ENCODE results near the gene RTN4R. TPM values are rescaled to one million over a fixed set of nuclear protein-coding genes. Genes with fewer than 3 reads are reported as not detected.

RTN4R gene
- polyA plus RNA-seq, 4 donors = 2.9 to 25.7 (median 4.4) TPM

- Histone ChIP-seq H3K36me3 (ENCODE audit: control insufficient read depth in 3 of 3, insufficient read depth in 2 of 3, low read depth in 1 of 3, low read length in 3 of 3) (peaks cover 0 to 12% (median 0%) of the 10 kb centered on the region in 3 donors), H3K27ac (ENCODE audit: low read depth in 1 of 3, low read length in 2 of 3) (no peak overlapping the region), H3K27me3 (ENCODE audit: control insufficient read depth in 3 of 3, insufficient read depth in 3 of 3, low read length in 3 of 3) (no peaks in the 10 kb centered on the region), H3K4me3 (ENCODE audit: low read depth in 1 of 3, low read length in 3 of 3) (no peak overlapping the region), H3K4me1 (ENCODE audit: control insufficient read depth in 3 of 3, insufficient read depth in 2 of 3, low read depth in 1 of 3, low read length in 2 of 3) (peaks cover 0 to 11% (median 6%) of the 10 kb centered on the region in 3 donors), H3K9me3 (ENCODE audit: control insufficient read depth in 2 of 2, insufficient read depth in 1 of 2, low read depth in 1 of 2, low read length in 1 of 2) (no peaks in the 10 kb centered on the region)
- 76 to 83% (median 76%) methylated on average over 33 of the region's 33 CpGs for WGBS, 3 donors
- FAIRE-seq = no peak
- no peak for DNase-seq
Observed at GRCh38 chr22:20213833-20214708, 54.0 kb downstream of the RTN4R start.

- 59 to 79% (median 68%) methylated on average over 26 to 27 of the region's 27 CpGs for WGBS, 3 donors
- H3K4me1 ChIP-seq (ENCODE audit: control insufficient read depth in 3 of 3, insufficient read depth in 2 of 3, low read depth in 1 of 3, low read length in 2 of 3) = peaks cover 0 to 12% (median 6%) of the 10 kb centered on the region in 3 donors
- no peak for DNase-seq
- no peaks in the 10 kb centered on the region for H3K9me3 ChIP-seq (ENCODE audit: control insufficient read depth in 2 of 2, insufficient read depth in 1 of 2, low read depth in 1 of 2, low read length in 1 of 2)
- H3K27me3 ChIP-seq (ENCODE audit: control insufficient read depth in 3 of 3, insufficient read depth in 3 of 3, low read length in 3 of 3) = no peaks in the 10 kb centered on the region
- no peak overlapping the region for H3K4me3 ChIP-seq (ENCODE audit: low read depth in 1 of 3, low read length in 3 of 3)
- H3K27ac ChIP-seq (ENCODE audit: low read depth in 1 of 3, low read length in 2 of 3) = no peak overlapping the region
- no peak for FAIRE-seq
- H3K36me3 ChIP-seq (ENCODE audit: control insufficient read depth in 3 of 3, insufficient read depth in 2 of 3, low read depth in 1 of 3, low read length in 3 of 3) = peaks cover 0 to 14% (median 0%) of the 10 kb centered on the region in 3 donors
Observed at GRCh38 chr22:20212754-20213699, 55.1 kb downstream of the RTN4R start.

GRCh38 chr22:20211997-20212753, 55.9 kb downstream of the RTN4R start:
- FAIRE-seq (no peak), DNase-seq (peak; percentile 12 to 88)
- Histone ChIP-seq H3K4me3 (ENCODE audit: low read depth in 1 of 3, low read length in 3 of 3) (no peak overlapping the region), H3K27me3 (ENCODE audit: control insufficient read depth in 3 of 3, insufficient read depth in 3 of 3, low read length in 3 of 3) (no peaks in the 10 kb centered on the region), H3K27ac (ENCODE audit: low read depth in 1 of 3, low read length in 2 of 3) (peak overlapping the region in 1 of 3 donors; percentile 45), H3K9me3 (ENCODE audit: control insufficient read depth in 2 of 2, insufficient read depth in 1 of 2, low read depth in 1 of 2, low read length in 1 of 2) (no peaks in the 10 kb centered on the region), H3K36me3 (ENCODE audit: control insufficient read depth in 3 of 3, insufficient read depth in 2 of 3, low read depth in 1 of 3, low read length in 3 of 3) (peaks cover 0 to 14% (median 0%) of the 10 kb centered on the region in 3 donors), H3K4me1 (ENCODE audit: control insufficient read depth in 3 of 3, insufficient read depth in 2 of 3, low read depth in 1 of 3, low read length in 2 of 3) (peaks cover 4 to 15% (median 8%) of the 10 kb centered on the region in 3 donors)
- WGBS, 3 donors = 20 to 65% (median 37%) methylated on average over 26 of the region's 26 CpGs

- Histone ChIP-seq H3K36me3 (ENCODE audit: control insufficient read depth in 3 of 3, insufficient read depth in 2 of 3, low read depth in 1 of 3, low read length in 3 of 3) (peaks cover 0 to 14% (median 0%) of the 10 kb centered on the region in 3 donors), H3K9me3 (ENCODE audit: control insufficient read depth in 2 of 2, insufficient read depth in 1 of 2, low read depth in 1 of 2, low read length in 1 of 2) (no peaks in the 10 kb centered on the region), H3K27ac (ENCODE audit: low read depth in 1 of 3, low read length in 2 of 3) (peak overlapping the region in 1 of 3 donors; percentile 45), H3K27me3 (ENCODE audit: control insufficient read depth in 3 of 3, insufficient read depth in 3 of 3, low read length in 3 of 3) (no peaks in the 10 kb centered on the region), H3K4me1 (ENCODE audit: control insufficient read depth in 3 of 3, insufficient read depth in 2 of 3, low read depth in 1 of 3, low read length in 2 of 3) (peaks cover 4 to 17% (median 8%) of the 10 kb centered on the region in 3 donors), H3K4me3 (ENCODE audit: low read depth in 1 of 3, low read length in 3 of 3) (no peak overlapping the region)
- no peak for DNase-seq
- 72 to 84% (median 76%) methylated on average over 10 of the region's 10 CpGs for WGBS, 3 donors
- no peak for FAIRE-seq
Observed at GRCh38 chr22:20211409-20211996, 56.6 kb downstream of the RTN4R start.

GRCh38 chr22:20210473-20211059, 57.6 kb downstream of the RTN4R start:
- 78 to 92% (median 80%) methylated on average over 9 of the region's 9 CpGs for WGBS, 3 donors
- Histone ChIP-seq H3K9me3 (ENCODE audit: control insufficient read depth in 2 of 2, insufficient read depth in 1 of 2, low read depth in 1 of 2, low read length in 1 of 2) (no peaks in the 10 kb centered on the region), H3K4me1 (ENCODE audit: control insufficient read depth in 3 of 3, insufficient read depth in 2 of 3, low read depth in 1 of 3, low read length in 2 of 3) (peaks cover 5 to 23% (median 9%) of the 10 kb centered on the region in 3 donors), H3K27ac (ENCODE audit: low read depth in 1 of 3, low read length in 2 of 3) (no peak overlapping the region), H3K27me3 (ENCODE audit: control insufficient read depth in 3 of 3, insufficient read depth in 3 of 3, low read length in 3 of 3) (no peaks in the 10 kb centered on the region), H3K36me3 (ENCODE audit: control insufficient read depth in 3 of 3, insufficient read depth in 2 of 3, low read depth in 1 of 3, low read length in 3 of 3) (peaks cover 0 to 14% (median 0%) of the 10 kb centered on the region in 3 donors), H3K4me3 (ENCODE audit: low read depth in 1 of 3, low read length in 3 of 3) (no peak overlapping the region)
- no peak for FAIRE-seq
- no peak for DNase-seq

- 88 to 94% (median 94%) methylated on average over 8 to 11 of the region's 11 CpGs for WGBS, 3 donors
- no peak for DNase-seq
- Histone ChIP-seq H3K27me3 (ENCODE audit: control insufficient read depth in 3 of 3, insufficient read depth in 3 of 3, low read length in 3 of 3) (no peaks in the 10 kb centered on the region), H3K4me3 (ENCODE audit: low read depth in 1 of 3, low read length in 3 of 3) (no peak overlapping the region), H3K36me3 (ENCODE audit: control insufficient read depth in 3 of 3, insufficient read depth in 2 of 3, low read depth in 1 of 3, low read length in 3 of 3) (peaks cover 0 to 14% (median 0%) of the 10 kb centered on the region in 3 donors), H3K27ac (ENCODE audit: low read depth in 1 of 3, low read length in 2 of 3) (no peak overlapping the region), H3K4me1 (ENCODE audit: control insufficient read depth in 3 of 3, insufficient read depth in 2 of 3, low read depth in 1 of 3, low read length in 2 of 3) (peaks cover 6 to 31% (median 15%) of the 10 kb centered on the region in 3 donors), H3K9me3 (ENCODE audit: control insufficient read depth in 2 of 2, insufficient read depth in 1 of 2, low read depth in 1 of 2, low read length in 1 of 2) (no peaks in the 10 kb centered on the region)
- FAIRE-seq = no peak
Observed at GRCh38 chr22:20209761-20210250, 58.3 kb downstream of the RTN4R start.

- Histone ChIP-seq H3K36me3 (ENCODE audit: control insufficient read depth in 3 of 3, insufficient read depth in 2 of 3, low read depth in 1 of 3, low read length in 3 of 3) (peaks cover 0 to 14% (median 0%) of the 10 kb centered on the region in 3 donors), H3K4me1 (ENCODE audit: control insufficient read depth in 3 of 3, insufficient read depth in 2 of 3, low read depth in 1 of 3, low read length in 2 of 3) (peaks cover 11 to 41% (median 15%) of the 10 kb centered on the region in 3 donors), H3K4me3 (ENCODE audit: low read depth in 1 of 3, low read length in 3 of 3) (no peak overlapping the region), H3K27me3 (ENCODE audit: control insufficient read depth in 3 of 3, insufficient read depth in 3 of 3, low read length in 3 of 3) (no peaks in the 10 kb centered on the region), H3K9me3 (ENCODE audit: control insufficient read depth in 2 of 2, insufficient read depth in 1 of 2, low read depth in 1 of 2, low read length in 1 of 2) (no peaks in the 10 kb centered on the region), H3K27ac (ENCODE audit: low read depth in 1 of 3, low read length in 2 of 3) (no peak overlapping the region)
- FAIRE-seq (no peak), DNase-seq (no peak)
- WGBS, 3 donors = 74 to 89% (median 80%) methylated on average over 15 of the region's 15 CpGs
Observed at GRCh38 chr22:20208713-20209310, 59.3 kb downstream of the RTN4R start.
